T-helper 1 cell treated with Interleukin-12 subunit alpha and Interleukin-12 subunit beta and Interleukin-4 antibody, amounts not matched to agents 30 μg/mL and 1 μg/mL, for 36 hours (primary cell): Measurements from ENCODE around the gene ABRACL.
"Not testable (repeated sequence)": the region's sequence is repeated elsewhere in the genome, so short reads cannot be mapped to it uniquely, and the experiment has no call there.

Source experiments
- H3K27ac Mint-ChIP-seq: one replicate; pipeline ENCODE4 v1.8.0; 2021; ENCODE audit warnings: mild to moderate bottlenecking, mixed read lengths
- H3K27me3 Mint-ChIP-seq: one replicate; pipeline ENCODE4 v1.8.0; 2021; ENCODE audit warnings: low read depth, mixed read lengths
- H3K36me3 Mint-ChIP-seq: one replicate; pipeline ENCODE4 v1.8.0; 2021; ENCODE audit warnings: low read depth, mixed read lengths
- H3K4me1 Mint-ChIP-seq: one replicate; pipeline ENCODE4 v1.8.0; 2021; ENCODE audit warnings: low read depth, mixed read lengths
- H3K4me3 Mint-ChIP-seq: one replicate; pipeline ENCODE4 v1.8.0; 2021; ENCODE audit warnings: mild to moderate bottlenecking, moderate library complexity, mixed read lengths
- H3K9me3 Mint-ChIP-seq: one replicate; pipeline ENCODE4 v1.8.0; 2021; ENCODE audit warnings: mixed read lengths

ABRACL gene, protein sequence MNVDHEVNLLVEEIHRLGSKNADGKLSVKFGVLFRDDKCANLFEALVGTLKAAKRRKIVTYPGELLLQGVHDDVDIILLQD

DNA sequence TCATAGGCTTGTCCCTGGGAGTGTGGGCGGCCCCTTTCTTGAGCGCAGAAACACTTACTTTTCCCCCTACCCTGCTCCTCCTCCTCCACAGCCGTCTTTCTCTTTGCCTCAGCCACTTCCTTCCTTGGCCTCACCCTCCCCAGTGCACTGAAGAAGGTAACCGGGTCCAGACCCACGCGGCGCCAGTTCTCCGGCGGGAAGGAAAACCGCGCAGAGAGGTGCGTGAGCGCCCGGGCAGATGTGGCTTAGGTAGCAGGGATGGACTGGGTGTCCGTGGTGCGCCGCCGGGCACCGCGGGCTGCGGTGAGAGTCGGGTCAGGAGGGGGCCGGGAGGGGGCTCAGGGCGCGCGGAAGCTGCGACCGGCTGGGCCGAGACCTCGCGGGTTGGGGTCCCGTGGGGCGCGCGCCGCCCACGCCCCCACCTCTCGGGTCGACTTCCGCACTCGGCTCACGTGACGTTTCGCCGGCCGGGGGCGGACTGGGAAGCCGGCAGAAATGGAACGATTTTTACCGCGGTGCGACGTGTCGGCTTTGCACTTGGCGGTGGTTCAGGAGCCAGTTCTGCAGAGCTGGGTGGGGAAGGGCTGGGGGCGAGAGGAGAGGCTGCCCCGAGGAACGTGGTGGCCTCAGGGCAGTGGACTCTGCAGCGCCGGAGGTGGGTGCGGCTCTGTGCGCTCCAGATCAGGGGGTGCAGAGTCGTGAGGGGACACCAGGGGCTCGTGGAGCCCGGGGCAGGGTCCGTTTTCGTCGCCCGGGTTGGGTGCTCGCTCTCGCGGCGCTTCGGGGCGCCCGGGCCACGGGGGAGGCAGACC is at the start of gene ABRACL:
Gene ABRACL, plus strand, starts transcription at position 88 of the 812 bp plus-strand sequence. CDS start 5,416 bp downstream, outside the sequence.
- peak within 1 kb of the TSS; percentile 81 for H3K27ac Mint-ChIP-seq
- peaks cover 24% of the 10 kb centered on the region for H3K4me1 Mint-ChIP-seq
- H3K27me3 Mint-ChIP-seq: no peaks in the 10 kb centered on the region

DNA sequence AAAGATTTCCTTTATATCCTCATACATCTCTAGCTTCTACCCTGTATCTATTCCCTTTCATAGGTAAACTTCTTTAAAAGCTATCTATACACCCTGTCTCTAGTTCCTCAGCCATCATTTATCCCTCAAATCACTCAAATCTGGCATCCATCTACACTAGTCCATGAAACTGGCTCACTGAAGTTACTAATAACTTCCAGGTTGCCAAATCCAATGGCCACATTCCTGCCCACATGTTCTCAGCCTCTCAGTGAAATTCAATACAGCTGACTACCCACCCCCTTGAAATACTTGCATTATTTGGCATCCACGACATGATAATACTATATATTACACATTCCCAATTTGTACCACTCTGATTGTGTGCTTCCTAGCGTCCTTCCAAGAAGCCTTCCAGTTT is 49.2 kb upstream of the ABRACL start:
- no peaks in the 10 kb centered on the region for H3K36me3 Mint-ChIP-seq
- H3K4me1 Mint-ChIP-seq: peaks cover 13% of the 10 kb centered on the region
- H3K9me3 Mint-ChIP-seq: no peaks in the 10 kb centered on the region
- no peaks in the 10 kb centered on the region for H3K27me3 Mint-ChIP-seq
- H3K27ac Mint-ChIP-seq: no peak overlapping the region
- no peak overlapping the region for H3K4me3 Mint-ChIP-seq

More for the DNA sequence above, at the start of gene ABRACL:
- Mint-ChIP-seq H3K36me3 (peaks cover 8% of the 10 kb centered on the region), H3K4me3 (peak within 1 kb of the TSS; percentile 93), H3K9me3 (no peaks in the 10 kb centered on the region)

DNA sequence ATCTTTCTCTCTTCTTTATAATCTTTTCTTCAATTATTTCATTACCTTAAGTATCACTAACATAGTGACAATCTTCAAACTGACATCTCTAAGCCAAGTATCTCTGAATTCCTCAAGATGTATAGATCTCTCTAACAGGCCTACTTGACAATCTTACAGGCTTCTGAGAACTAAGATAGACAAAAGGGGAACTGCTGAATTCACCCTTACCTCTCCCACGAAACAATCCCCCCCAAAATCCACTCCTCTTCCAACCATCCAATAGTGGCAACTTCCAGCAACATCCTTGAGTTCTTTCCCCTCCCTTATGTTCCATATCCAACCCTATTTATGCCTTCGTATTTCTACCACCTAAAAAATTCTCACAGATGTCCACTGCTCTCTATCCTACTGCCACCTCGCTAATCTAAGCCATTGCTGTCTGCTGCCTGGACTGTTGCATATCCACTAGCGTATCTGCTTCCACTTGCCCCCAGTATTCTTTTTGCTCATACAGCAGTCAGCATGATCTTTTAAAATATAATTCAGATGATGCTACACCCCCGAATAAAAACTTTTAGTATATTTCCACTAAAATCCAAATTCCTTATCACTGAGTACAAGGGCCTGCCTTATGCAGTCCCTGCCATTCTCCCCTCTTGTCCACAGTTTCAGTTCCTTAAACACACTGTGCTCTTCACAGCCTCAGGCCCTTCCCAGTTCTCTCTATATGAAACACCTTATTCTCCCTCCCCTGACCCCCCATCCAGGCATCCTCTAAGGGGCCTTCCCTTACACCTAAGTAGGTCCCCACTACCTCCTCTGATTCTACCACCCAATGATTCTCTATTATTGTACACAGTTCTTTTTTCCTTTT is 48.5 kb upstream of the ABRACL start:
- Mint-ChIP-seq H3K9me3 (no peaks in the 10 kb centered on the region), H3K27me3 (no peaks in the 10 kb centered on the region), H3K4me1 (peaks cover 12% of the 10 kb centered on the region), H3K27ac (no peak overlapping the region), H3K4me3 (no peak overlapping the region), H3K36me3 (no peaks in the 10 kb centered on the region)

DNA sequence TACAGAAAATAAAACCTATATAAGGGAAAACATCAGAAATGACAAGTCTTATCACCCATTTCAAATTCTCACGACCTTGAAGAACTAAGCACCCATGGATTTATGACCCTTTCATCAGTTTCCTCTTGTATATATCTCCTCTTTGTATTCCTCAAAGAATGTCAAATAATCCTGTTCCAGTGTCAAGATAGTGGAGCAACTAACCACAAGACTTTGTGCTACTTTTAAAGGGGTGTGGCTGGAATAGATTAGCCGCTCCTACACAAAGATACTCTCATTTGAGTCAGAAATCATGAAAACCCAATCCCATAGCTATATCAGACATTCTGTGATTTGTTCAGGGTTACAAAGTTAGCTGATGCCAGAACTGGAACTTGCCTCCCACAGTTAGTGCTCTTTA is 47.1 kb upstream of the ABRACL start:
- Mint-ChIP-seq H3K27ac (no peak overlapping the region), H3K27me3 (no peaks in the 10 kb centered on the region), H3K4me1 (peaks cover 18% of the 10 kb centered on the region)

DNA sequence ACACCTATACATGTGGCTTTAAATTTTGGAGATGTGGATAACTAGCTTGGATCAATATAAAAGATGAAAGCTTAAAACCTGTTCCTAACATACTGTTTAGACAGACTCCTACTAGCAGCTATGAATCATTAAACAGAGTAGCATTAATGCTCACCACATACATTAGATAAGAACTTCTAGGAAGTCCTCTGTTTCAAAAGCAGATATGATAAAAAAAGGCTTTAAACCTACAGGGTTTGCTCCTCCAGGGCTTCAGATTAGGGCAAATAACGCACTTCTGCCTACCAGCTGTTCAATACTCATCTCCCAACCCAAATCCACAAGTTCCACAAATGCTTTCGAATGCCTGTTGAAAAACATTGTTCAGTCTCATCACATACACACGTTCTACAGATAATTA is 42.0 kb upstream of the ABRACL start:
- H3K27ac Mint-ChIP-seq: peak overlapping the region; percentile 28
- H3K27me3 Mint-ChIP-seq: no peaks in the 10 kb centered on the region
- no peaks in the 10 kb centered on the region for H3K36me3 Mint-ChIP-seq
- H3K4me1 Mint-ChIP-seq: peaks cover 18% of the 10 kb centered on the region
- H3K9me3 Mint-ChIP-seq: no peaks in the 10 kb centered on the region
- peak overlapping the region; percentile 84 for H3K4me3 Mint-ChIP-seq

More for the DNA sequence above, 47.1 kb upstream of the ABRACL start:
- Mint-ChIP-seq H3K9me3 (no peaks in the 10 kb centered on the region), H3K4me3 (no peak overlapping the region), H3K36me3 (no peaks in the 10 kb centered on the region)

DNA sequence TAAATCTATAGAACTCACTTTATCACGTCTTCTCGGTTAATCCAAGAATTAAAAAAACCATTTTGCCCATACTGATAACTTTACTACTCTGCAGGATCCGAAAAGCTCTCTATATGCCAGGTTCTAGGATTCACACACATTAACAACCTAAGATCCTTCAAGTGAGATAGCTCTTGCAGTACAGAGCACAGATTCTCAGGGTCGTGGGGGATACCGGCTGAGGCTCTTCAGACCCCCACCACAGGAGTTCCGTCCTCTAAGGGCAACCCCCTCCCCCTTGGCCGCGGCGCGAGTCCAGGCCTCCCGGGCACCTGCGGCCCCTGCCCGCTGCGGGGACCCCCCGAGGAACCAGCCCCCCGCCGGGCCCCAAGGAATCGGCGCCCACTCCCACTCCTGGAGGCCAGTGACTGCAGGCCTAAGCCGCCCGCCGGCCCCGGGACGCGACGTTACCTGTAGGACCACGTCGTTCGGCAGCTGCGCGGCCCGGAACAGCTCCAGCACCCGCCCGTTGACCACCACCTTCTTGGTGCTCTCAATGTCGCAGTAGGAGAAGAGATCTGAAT is 41.4 kb upstream of the ABRACL start:
- Mint-ChIP-seq H3K9me3 (no peaks in the 10 kb centered on the region), H3K36me3 (no peaks in the 10 kb centered on the region), H3K4me3 (peak overlapping the region; percentile 84), H3K4me1 (peaks cover 16% of the 10 kb centered on the region), H3K27me3 (no peaks in the 10 kb centered on the region), H3K27ac (peak overlapping the region; percentile 28)

DNA sequence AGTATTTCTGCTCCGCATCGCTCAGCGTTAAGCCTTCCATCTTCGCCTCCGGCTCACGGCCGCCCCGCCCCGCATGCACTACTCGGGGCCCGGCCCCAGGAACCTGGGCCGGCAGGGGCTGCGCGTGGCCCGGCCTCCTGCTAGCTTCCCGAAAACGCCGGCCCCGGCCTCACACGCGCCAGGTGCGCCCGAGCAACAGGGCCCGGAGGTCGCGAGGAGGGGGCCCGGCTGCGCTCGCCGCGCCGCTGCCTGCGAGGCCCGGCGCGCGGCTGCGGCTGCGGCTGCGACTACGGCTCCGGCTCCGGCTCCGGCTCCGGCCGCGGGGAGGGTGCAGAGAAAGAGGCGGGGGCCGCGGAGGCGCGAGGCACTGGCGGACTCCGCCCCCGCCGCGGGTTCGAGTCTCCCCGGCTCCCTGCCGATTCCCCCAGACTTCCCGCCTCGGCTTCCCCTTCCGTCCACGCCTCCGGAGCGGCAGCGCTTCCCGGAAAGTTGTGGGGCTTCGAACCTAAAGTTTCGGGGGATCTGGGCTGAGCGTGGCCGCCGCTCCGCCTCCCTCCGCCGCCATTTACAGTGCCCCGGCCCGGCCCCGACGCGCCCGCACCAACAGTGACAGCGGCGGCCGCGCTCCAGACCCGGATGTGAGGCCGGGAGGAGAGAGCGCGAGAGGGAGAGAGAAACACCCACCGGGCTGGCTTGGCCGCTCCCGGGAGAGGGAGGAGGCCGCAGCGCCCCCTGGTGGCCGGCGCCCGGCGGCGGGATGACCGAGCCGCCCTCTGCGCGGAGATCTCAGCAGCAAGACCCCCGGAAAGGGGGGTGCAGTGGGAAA is 40.7 kb upstream of the ABRACL start, which contains the start of gene REPS1:
Gene REPS1, minus strand, starts transcription at position 611 of the 826 bp plus-strand sequence. Its CDS starts 571 bp downstream, at position 40.
- Mint-ChIP-seq H3K27me3 (peaks cover 1% of the 10 kb centered on the region), H3K36me3 (no peaks in the 10 kb centered on the region), H3K27ac (peak within 1 kb of the TSS; percentile 94), H3K4me1 (peaks cover 16% of the 10 kb centered on the region), H3K9me3 (peaks cover 1% of the 10 kb centered on the region), H3K4me3 (peak within 1 kb of the TSS; percentile 89)

DNA sequence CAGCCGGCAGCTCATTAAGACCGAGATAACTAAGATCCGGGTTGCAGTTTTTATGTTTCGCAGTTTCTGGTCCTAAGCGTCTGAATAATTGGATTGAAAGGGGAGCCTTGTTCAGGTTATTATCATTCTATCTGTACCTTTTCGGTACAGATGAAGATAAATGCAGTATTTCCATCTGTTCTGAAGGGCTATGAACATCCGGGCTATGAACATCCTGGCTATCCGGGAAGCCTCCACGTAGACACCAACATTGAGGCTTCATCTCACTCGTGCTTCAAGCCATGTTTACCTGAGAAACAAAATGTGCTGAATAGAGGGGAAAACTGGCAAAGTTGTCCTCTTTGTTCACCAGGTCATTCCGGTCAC is 40.1 kb upstream of the ABRACL start:
- no peaks in the 10 kb centered on the region for H3K36me3 Mint-ChIP-seq
- H3K27ac Mint-ChIP-seq: peak overlapping the region; percentile 60
- peaks cover 7% of the 10 kb centered on the region for H3K27me3 Mint-ChIP-seq

DNA sequence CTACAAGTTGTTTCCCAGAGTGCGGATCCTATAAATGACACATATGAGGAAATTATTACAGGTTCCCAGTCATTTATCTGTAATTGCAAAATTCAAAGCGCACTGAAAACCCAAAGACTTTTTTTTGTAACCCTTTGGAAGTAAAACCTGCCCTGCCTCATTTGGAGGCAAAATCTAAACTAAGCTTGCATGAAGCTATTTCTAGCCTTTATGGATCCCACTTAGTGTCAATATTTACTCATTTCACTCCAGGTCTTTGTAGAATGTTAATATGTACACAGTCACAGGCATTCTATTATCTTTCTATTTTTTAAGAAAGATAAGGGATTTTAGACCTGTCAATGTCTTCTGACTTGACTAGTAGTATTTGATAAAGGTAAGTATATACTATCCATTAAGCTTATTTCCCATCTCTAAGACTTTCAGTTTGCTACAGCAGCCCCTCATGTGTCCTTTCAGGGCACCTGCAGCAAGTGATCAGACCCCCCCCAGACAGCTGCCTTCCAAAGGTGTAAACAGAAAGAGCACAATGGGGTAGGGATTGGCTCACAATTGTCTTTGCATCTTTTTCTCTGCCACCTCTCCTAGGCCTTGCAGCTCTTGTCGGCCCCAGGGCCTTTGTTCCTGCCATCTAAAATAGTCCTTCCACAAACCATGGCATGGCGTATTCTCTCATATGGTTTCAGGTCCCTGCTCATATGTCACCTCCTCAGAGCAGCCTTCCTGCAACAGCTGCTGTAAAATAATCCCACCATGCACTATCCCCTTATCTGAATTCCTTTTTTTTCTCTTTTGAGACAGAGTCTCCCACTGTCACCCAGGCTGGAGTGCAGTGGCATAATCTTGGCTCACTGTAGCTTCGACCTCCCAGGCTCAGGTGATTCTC is 39.2 kb upstream of the ABRACL start:
- Mint-ChIP-seq H3K4me3 (peak overlapping the region; percentile 25), H3K36me3 (no peaks in the 10 kb centered on the region), H3K9me3 (peaks cover 6% of the 10 kb centered on the region), H3K4me1 (peaks cover 16% of the 10 kb centered on the region), H3K27ac (no peak overlapping the region), H3K27me3 (peaks cover 8% of the 10 kb centered on the region)

More for the DNA sequence above, 40.1 kb upstream of the ABRACL start:
- Mint-ChIP-seq H3K9me3 (peaks cover 6% of the 10 kb centered on the region), H3K4me3 (peak overlapping the region; percentile 89), H3K4me1 (peaks cover 16% of the 10 kb centered on the region)

DNA sequence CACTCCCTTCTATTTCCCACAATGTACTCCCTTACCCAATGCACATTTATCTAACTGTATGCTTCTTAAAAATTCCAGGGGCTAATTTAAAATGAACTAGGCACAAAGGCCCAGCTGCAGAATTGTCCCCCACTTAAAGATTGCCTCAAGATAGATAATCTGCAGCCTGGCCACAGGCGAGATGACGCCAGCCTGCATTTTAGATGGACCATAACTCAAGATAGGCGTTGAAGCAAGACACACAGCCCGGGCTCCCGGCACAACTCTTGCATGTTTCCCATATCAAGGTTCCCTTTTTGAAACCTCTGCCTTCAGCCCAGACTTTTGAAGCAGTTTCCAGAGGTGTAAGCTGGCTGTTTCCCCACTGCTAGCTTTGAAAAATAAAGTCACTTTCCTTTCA is 37.3 kb upstream of the ABRACL start:
- Mint-ChIP-seq H3K27me3 (peaks cover 8% of the 10 kb centered on the region), H3K9me3 (peaks cover 6% of the 10 kb centered on the region), H3K27ac (no peak overlapping the region), H3K36me3 (no peaks in the 10 kb centered on the region), H3K4me3 (no peak overlapping the region), H3K4me1 (peaks cover 10% of the 10 kb centered on the region)

DNA sequence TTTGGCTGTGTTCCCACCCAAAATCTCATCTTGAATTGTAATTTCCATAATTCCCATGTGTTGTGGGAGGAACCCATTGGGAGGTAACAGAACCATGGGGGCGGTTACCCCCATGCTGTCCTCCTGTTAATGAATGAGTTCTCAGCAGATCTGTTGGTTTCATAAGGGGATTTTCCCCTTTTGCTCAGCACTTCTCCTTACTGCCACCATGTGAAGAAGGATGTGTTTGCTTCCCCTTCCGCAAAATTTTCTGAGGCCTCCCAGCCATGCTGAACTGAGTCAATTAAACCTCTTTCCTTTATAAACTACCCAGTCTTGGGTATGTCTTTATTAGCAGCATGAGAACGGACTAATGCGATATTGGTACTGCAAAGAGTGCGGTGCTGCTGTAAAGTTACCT is 35.6 kb upstream of the ABRACL start:
- H3K27ac Mint-ChIP-seq, H3K4me3 Mint-ChIP-seq, H3K9me3 Mint-ChIP-seq, H3K4me1 Mint-ChIP-seq, H3K36me3 Mint-ChIP-seq, H3K27me3 Mint-ChIP-seq: not testable (repeated sequence)

DNA sequence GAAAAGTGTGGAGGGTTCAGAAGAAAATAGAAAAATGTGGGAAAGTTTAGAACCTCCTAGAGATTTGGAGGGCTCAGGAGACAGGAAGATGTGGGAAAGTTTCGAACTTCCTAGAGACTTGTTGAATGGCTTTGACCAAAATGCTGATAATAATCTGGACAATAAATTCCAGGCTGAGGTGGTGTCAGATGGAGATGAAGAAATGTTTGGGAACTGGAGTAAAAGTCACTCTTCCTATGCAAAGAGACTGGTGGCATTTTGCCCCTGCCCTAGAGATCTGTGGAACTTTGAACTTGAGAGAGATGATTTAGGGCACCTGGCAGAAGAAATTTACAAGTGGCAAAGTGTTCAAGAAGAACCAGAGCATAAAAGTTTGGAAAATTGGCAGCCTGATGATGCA is 35.1 kb upstream of the ABRACL start:
- H3K4me3 Mint-ChIP-seq, H3K36me3 Mint-ChIP-seq, H3K27me3 Mint-ChIP-seq, H3K4me1 Mint-ChIP-seq, H3K27ac Mint-ChIP-seq, H3K9me3 Mint-ChIP-seq: not testable (repeated sequence)

DNA sequence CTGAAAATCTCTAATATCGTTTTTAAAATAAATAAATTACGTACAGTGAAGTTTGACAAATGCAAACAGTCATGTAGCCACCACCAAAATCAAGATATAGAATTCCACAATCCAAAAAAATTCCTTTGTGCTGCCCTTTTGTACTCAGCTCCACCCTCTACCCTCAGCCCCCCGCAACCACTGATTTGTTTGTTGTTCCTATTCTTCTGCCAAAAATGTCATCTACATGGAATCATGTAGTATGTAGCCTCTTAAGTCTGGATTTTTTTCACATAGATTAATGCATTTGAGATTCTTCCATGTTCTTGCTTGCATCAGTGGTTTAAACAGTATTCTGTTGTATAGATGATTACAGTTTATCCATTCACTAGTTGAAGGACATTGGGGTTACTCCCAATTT is 32.0 kb upstream of the ABRACL start:
- peaks cover 6% of the 10 kb centered on the region for H3K9me3 Mint-ChIP-seq
- H3K4me3 Mint-ChIP-seq: no peak overlapping the region
- H3K27me3 Mint-ChIP-seq: peaks cover 8% of the 10 kb centered on the region
- peaks cover 2% of the 10 kb centered on the region for H3K4me1 Mint-ChIP-seq
- H3K36me3 Mint-ChIP-seq: no peaks in the 10 kb centered on the region
- H3K27ac Mint-ChIP-seq: no peak overlapping the region
